Measurements from ENCODE around the gene SNAPIN. TPM values are rescaled to one million over a fixed set of nuclear protein-coding genes. Genes with fewer than 3 reads are reported as not detected.
"Not testable (repeated sequence)": the region's sequence is repeated elsewhere in the genome, so short reads cannot be mapped to it uniquely, and the experiment has no call there.

The SNAPIN gene
- total RNA-seq, 4 donors from 2014 or later: 40.2 to 62.2 (median 54.8) TPM

DNA sequence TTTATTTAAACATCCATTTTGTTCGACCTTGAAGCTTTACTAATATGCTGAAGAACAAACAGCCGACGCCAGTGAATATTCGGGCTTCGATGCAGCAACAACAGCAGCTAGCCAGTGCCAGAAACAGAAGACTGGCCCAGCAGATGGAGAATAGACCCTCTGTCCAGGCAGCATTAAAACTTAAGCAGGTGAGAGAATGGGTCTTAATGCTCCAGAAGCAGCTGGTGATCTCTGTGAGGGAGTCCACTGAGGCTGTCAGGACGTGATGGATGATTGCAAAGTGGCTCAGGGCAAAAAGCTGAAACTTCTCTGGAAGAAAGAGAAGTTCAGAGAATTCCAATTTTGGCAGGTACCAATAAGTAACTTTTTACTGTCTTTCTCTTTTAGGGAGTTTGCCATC, 20.2 kb upstream of the SNAPIN start:
- ATAC-seq (ENCODE audit: low FRiP score) (no peak), DNase-seq (ENCODE audit: low spot score) (no peak)
- no peak for TF ChIP-seq CTCF (IDR thresholded peaks at IDR 0.05)

GRCh38 chr1:153639280-153639679, 19.2 kb upstream of the SNAPIN start:
- no peak for TF ChIP-seq CTCF (IDR thresholded peaks at IDR 0.05)
- DNase-seq (ENCODE audit: low spot score) (no peak), ATAC-seq (ENCODE audit: low FRiP score) (no peak)

DNA sequence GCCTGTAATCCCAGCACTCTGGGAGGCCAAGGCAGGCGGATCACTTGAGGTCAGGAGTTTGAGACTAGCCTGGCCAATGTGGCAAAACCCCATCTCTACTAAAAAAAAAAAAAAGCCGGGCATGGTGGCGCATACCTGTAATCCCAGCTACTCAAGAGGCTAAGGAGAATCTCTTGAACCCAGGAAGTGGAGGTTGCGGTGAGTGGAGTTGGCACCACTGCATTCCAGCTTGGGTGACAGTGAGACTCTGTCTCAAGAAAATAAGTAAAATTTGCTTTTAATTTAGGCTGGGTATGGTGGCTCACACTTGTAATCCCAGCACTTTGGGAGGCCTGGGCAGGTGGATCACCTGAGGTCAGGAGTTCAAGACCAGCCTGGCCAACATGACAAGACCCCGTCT, 18.3 kb upstream of the SNAPIN start:
- not testable (repeated sequence) for DNase-seq (ENCODE audit: low spot score); ATAC-seq (ENCODE audit: low FRiP score)

- ATAC-seq (ENCODE audit: low FRiP score): no peak
- DNase-seq (ENCODE audit: low spot score): no peak
- TF ChIP-seq CTCF (IDR thresholded peaks at IDR 0.05): no peak
Measured at GRCh38 chr1:153640861-153641260, 17.6 kb upstream of the SNAPIN start.

GRCh38 chr1:153642161-153642560, 16.3 kb upstream of the SNAPIN start:
- TF ChIP-seq CTCF (IDR thresholded peaks at IDR 0.05): no peak
- ATAC-seq (ENCODE audit: low FRiP score): no peak
- DNase-seq (ENCODE audit: low spot score): no peak

DNA sequence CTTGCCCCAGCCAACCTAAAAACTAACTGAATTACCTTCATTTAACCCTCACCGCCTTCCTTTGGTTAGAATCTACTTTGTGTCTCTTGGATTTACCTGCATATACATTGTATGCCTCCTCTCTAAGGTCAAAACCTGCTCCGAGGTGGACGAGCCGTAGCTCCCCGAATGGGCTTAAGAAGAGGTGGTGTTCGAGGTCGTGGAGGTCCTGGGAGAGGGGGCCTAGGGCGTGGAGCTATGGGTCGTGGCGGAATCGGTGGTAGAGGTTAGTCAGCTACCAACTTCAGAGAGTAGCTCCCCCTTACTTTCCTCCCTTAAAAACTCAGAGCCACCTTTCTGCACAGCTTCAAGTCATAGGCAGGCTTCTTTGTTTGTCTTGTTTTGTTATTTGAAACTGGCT, 15.4 kb upstream of the SNAPIN start:
- DNase-seq (ENCODE audit: low spot score) (no peak), ATAC-seq (ENCODE audit: low FRiP score) (no peak)
- no peak for TF ChIP-seq CTCF (IDR thresholded peaks at IDR 0.05)

- ATAC-seq (ENCODE audit: low FRiP score) (no peak), DNase-seq (ENCODE audit: low spot score) (no peak)
- TF ChIP-seq CTCF (IDR thresholded peaks at IDR 0.05): no peak
Measured at GRCh38 chr1:153643816-153644215, 14.7 kb upstream of the SNAPIN start.
